GM18502 (cell line): ENCODE results near the gene SNTG2.

ENCODE experiments used
- ATAC-seq: cut with Tn5 transposase; IDR thresholded peaks from one replicate; pipeline ENCODE4 v1.9.1; 2021; ENCODE audit warnings: mild to moderate bottlenecking; ENCODE audit not compliant: unreplicated experiment, poor library complexity

Gene SNTG2

DNA sequence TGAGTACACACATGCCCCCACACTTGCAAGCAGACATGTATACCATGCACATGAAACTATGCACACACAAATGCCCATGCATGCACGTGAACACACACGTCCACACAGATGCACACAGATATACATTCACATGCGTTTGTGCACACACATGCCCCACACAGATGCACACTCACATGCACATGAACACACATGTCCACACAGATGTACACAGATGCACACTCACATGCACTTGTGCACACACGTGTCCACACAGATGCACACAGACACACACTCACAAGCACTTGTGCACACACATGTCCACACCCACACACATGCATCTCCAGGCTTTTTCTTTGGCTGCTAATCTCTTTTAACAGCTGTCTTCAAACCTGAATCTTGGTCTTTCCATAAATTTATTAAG is 31.1 kb downstream of the SNTG2 start:
- ATAC-seq: no peak

DNA sequence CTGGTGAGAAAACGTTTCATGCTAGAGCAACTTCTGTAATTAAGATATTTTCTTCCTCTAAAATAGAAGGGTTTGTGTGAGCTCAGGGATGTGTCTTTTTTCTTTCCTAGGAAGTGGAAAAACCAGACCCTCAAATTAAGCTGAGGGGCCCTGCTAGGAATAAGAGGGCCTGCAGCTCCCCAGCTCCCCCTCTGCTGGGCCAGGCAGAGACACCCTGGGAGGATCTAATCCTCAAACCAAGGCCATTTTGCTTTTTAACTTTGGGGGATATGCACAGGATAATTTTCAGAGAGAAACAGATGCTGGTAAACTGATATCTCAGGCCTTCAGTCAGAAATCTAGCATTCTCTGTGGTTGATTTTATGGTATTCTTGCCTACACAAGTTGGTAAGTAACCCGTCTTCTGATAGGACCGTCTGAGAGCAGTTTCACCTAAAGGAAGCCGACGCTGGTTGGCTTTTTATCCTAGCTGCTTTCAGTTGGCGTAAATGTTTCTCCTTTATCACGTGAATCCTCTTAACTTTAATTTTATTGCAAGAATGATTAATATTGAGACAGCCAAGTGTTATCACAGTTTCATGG is 34.8 kb downstream of the SNTG2 start:
- no peak for ATAC-seq

DNA sequence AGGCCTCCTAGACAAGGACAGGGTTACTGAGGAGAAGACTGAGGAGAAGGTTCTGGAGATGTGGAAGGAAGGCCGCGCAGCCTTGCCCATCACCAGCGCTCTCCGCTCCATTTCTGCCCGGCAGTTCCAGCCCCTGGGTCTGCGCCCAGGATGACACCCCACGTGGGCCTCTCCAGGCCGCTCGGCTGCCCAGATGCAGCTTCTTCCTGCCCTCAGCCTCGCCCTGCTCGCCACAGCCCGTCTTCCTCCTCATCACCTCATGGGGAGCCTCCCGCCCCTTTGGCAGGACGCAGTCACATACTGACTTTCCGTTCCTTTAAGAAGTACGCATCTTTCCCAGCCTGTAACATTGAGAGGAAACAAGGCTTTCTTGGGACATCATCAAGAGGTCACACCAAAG is 37.1 kb downstream of the SNTG2 start:
- ATAC-seq: no peak

DNA sequence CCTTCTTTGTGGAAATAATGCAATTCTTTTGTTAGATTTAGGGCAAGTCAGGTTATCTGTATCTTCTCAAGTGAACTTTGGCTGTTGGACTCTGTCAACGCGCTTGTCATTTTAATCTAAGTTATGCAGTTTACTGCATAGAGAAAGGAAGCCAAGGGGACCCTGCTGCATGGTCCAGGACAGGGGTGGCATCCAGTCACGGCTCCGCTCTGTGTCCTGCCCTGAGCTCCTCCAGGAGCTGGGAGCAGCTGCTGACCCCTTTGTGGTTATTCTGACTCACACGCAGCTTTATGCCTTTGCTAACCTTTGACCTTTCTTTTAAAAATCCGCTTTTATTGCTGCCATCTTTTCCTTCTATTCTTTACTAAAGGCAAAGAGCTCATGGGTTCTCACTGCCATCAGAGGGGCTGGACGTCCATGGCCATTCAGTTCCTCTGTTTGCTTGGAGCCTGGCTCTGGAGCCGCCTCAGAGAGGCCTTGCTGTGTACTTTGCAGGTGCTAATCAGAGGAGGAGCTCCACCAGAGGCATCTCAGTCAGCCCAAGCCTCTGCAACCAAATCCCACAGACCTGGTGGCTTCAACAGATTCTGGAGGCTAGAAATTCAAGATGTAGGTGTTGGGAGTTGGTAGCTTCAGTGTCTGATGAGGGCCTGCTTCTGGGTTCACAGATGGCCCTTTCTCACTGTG is 39.3 kb downstream of the SNTG2 start:
- ATAC-seq: no peak

DNA sequence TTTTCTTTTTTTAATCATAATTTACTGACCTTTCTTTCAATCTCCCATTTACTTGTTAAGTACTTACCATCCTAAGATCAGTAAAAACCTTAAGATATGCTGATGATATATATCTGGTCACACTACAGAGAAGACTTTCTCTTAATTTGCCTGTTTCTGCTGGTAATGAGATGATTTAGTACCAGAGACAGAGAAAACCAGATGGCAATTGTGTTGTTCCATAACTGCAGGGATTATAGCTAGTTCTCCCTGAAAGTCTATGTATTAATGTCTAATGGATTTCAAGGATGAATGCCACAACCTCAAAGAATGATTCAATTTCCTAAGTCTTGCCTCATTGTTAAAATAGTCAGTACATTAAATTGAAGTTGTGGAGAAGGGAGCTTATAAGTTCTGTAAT is 40.3 kb downstream of the SNTG2 start:
- ATAC-seq: no peak

DNA sequence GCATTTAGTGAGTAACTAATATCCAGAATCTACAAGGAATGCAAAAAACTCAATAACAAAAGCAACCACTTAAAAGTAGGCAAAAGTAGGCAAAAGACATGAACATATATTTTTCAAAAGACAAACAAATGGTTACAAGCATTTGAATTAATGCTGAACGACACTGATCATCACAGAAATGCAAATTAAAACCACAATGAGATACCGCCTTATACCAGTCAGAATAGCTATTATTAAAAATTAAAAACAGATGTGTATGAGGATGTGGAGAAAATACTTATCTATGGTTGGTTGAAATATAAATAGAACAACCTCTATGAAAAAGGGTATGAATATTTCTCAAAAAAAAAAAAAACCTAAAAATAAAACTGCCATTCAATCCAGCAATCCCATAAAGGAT is 51.7 kb downstream of the SNTG2 start:
- no peak for ATAC-seq

DNA sequence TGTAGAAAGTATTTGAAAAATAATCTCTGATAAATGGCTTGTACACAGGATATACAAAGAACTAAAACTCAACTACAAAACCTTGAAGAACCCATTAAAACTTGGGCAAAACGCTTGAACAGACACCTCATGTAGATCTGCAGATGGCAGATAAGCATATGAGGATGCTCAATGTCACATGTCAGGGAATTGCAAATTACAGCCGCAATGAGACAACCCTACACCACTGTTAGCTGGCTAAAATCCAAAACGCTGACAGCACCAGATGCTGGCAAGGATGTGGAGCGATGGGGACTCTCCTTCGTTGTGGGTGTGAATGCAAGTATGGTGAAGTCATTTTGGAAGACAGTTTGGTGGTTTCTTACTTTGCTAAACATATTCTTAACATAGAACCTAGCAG is 53.7 kb downstream of the SNTG2 start:
- ATAC-seq: no peak

DNA sequence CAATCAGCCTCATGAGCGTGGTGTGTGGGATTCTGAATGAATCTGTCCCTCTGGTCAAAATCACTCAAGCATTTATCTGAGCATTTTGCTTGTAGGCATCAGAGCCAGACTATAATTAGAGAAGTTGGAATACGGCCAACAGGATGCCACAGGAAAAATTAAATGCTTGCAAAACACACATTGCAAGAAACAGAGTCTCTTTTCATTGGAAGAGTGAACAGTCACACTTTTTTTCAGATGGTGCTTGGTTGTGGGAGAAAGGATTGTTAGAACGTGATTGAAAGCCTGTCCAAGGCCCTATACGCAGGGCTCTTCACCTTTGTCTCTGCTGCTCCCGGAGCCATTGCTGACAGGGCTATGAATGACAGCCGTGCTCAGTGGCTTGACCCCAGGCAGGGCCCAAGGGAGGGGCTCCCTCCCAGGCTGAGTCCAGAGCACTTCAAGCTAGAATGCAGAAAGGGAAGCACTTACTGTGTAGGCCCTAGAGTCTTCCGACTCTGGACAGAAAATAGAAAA is 59.8 kb downstream of the SNTG2 start:
- peak; percentile 48 for ATAC-seq

DNA sequence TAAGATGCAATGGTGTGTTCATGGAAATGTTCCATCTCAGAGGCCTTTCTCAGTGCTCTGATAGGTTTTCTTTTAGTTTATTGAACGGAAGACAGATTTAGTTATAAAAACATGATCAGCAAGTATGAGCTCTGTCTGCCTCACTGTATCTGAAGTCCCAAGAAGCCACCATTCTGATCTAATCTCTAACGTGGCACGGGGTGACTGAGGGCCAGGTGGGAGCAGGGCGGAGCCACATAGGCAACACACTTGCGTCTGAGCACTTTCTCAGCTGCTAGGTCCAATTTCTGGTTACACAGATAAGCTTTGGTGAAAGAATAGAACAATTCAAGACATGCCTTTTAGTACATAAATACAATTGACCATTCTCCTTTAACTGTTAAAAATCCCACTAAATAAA is 60.4 kb downstream of the SNTG2 start:
- ATAC-seq: peak; percentile 22

DNA sequence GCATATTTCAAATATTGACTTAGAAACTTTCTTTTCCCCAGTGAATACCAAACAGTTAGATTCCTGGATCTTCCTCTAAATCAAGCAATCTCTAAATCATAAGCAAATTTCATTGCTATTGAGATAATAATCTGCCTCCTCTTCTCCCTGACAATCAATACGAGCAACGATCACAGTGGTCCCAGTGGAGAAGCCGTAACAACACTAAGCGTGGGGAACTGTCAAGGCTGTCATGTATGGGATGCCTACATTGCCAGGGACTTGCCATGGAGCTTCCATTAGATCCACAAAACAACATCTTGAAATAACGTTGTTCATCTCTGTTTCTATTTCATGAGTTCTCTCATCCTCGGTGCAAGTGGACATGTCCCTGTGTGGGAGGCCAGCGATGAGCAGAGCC is 61.3 kb downstream of the SNTG2 start:
- ATAC-seq: no peak

DNA sequence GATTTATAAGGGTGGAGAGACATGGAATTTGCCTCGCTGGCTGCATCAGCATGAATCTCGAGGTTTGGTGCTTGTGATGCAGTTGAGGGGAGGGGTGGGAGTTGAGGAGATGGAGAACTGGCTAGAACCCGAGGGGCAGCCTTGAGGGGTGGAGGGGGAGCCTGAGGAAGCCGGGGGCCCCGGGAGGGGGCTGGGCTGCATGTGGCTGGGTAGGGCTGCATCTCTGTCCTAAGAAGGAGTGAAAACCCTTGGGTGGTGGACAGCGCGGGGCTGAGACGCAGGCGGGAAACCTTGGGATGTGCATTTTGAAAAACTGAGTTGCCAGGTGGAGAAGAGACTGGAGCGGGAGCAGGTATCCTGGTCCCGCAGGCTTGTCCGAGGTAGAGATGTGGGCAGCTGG is 64.2 kb downstream of the SNTG2 start:
- ATAC-seq: no peak

DNA sequence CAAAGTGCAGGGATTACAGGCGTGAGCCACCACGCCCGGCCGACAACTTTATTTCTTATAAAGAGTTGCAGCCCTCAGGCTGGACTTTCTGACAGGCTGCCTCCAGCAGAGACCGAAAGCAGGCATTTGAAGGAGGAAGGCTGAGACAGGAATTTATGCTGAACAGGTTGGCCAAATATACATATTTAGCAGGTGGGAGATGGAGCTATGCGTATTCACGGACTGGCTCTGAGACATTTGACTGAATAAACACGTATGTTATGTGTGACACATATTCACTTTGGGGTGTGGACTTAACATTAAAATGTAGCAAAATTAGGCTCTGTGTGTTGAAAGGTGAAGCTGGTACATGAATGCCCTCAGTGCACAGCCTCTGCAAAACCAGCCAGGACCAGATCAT is 65.9 kb downstream of the SNTG2 start:
- ATAC-seq: no peak

DNA sequence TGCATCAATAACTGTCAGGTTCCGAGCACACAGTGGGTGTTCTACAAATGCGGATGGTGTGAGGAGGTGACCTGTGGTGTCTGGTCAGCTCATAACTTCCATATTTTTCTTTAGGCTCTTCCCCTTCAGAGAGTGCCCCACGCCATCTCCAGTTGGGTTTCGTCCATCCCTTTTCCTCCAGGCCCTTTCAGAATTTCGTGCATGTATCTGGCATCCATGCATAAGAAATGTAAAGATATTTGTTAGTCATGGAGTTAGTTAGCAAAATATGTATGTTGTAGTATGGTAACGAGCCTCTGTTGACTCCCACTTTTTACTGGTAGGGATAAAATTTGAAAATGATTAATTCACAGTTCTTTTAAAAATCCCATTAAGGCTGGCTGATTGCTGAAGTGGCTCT is 67.2 kb downstream of the SNTG2 start:
- ATAC-seq: no peak

DNA sequence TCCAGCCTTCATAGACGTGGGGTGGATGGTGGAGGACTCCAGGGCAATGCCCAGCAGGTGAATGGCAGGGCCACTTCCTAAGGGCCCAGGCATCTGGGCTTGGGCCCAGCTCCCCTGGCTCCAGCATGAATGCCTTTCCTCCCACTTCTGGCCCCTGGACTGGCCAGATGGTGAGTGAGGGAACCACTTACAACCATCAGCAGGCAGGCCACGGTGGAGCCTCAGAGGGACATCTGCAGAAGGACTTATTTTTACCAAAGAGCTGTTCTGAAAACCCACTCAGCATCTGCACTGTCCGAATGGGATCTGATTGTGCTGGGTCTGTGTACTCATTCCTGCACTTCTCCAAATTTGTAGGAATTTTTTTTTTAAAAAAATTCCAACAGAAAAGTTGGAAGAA is 69.6 kb downstream of the SNTG2 start:
- no peak for ATAC-seq

DNA sequence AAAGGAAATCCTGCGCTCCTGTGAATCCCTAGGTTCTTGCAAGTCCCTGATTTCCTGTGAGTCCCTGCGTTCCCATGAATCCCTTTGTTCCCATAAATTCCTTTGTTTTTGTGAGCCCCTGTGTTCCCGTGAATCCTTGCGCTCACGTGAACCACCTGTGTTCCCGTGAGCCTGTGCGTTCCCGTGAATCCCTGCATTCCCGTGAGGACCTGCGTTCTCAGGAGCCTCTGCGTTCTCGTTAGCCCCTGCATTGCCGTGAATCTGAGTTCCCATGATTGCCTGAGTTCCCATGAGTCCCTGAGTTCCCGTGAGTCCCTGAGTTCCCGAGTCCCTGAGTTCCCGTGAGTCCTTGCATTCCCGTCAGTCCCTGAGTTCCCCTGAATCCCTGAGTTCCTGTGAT is 71.5 kb downstream of the SNTG2 start:
- no peak for ATAC-seq

DNA sequence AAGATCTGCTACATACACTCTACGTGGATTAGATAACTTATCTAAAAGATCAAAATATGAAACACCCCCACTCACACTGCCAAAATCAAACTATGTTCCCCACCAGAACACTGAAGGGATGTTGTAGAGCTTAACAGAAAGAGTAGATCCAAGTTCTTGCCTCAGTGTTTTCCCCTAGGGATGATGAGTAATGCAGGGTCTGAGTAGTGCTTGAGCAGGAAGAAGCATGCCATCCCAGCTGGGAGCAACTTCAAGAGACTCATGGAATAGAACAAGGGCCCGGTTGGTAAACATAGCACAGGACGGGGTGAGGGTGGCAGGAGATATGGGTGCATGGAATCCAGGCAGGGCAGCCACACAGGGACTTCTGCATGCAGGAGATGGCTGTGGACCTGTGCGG is 74.3 kb downstream of the SNTG2 start:
- no peak for ATAC-seq

DNA sequence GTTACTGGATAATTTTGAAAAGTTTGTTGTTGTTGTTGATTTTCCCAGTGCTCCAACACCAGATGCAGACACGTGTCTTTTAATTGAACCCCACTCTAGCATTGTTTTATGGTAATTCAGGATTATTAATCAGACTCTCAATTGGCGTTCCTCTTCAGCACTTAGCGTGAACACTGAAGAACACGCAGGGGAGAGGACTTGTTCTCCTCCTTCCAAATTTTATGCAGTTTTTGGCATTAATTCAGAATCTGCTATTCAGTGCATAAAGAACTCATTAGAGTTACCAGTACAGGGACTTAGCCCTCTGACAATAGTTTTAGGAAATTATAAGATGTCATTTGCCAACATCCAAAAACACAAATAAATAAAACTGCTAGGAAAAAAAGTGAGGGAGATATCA is 75.5 kb downstream of the SNTG2 start:
- no peak for ATAC-seq

DNA sequence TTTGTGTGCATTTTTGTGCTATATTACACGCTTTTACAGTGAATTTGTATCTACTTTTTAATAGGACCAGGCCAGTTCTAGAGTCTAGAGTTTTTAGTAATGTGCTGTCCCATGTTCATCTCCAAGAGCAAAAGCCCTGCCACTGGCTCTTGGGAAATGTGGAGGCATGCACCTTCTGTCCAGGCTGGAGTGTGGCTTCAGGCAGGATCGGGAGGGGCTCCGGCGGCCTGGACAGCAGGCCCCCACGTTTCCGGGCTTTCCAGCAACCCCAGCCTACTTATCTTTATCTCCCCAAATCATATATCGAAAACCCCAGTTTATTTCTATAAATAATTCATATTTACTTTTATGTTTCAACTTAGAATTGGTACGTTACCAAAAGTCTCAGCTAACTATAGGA is 78.2 kb downstream of the SNTG2 start:
- ATAC-seq: no peak

DNA sequence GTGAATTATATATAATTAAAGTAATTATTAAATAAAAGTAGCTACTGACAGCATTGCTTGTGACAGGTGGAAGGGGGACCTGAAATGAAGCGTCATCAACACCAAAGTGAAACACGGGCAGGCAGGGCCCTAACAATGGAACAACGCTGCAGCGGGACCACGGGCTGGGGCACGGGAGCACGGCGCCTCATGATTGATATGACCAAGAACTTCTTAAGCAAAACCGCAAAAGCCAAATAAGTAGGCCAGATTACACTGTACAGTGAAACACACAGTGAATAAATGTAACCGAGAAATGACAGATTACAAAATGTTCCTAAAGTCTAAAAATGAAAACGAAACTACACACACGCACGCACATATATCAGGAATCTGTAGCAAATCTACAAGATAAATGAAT is 81.4 kb downstream of the SNTG2 start:
- ATAC-seq: no peak

DNA sequence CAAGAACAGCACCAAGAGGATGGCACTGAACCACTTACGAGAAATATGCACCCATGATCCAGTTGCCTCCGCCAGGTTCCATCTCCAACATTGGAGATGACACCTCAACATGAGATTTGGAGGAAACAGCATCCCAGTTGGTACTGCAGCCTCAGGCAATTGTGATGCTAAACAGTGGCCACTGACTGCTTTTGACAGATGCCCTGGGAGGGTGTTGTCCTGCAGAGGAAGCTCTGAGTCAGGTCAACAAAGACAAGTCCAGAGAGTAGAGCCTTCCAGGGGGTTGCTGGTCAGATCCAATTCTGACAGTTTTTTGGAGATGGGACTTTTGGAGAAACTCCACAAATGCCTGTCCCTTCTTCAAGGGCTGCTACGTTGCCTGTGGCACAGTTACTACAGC is 82.4 kb downstream of the SNTG2 start:
- no peak for ATAC-seq

DNA sequence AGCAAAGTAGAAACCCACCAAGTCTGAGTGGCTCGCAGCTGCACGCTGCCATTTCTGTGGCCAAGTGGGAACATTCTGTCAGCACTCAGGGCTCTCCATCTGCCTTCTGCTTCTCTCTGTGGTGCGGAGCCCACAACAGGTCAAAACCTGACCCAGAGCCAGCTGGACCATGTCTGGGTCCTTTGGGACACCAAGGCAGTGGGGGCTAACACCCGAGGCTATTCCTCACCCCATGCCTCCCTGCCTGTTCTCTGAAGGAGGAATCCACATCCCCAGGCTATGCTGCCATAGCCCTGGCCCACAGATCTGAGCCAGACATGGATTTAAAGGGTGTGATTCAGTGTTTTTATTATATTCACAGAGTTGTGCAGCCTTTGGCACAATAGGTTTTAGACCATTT is 86.4 kb downstream of the SNTG2 start:
- no peak for ATAC-seq

DNA sequence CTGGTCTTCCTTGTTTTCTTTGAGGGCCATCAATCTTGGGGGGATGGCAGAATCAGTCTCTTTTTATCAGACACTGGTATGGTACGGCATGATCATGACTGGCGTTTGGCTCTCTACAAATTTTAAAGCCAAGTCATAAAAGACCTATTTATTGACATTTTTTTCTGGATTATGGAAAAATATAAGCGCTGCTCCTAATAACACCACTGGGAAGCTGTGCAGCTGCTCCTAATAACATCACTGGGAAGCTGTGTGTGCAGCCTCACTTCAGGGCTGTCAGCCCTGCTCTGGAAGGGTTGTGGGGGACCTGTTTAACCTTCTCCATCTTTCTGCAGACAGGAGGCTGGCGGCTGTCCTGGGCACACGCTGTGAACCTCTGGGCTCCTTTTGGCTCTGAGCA is 88.9 kb downstream of the SNTG2 start:
- no peak for ATAC-seq
